Midbrain (tissue), 1 donor: Measurements from ENCODE around the gene KRTAP10-11.

Source experiments
- DNase-seq: peaks from one replicate; lab custom pipeline; 2025; lab: John Stamatoyannopoulos, UW

Gene KRTAP10-11

GRCh38 chr21:44695184-44695583, 49.0 kb downstream of the KRTAP10-11 start:
- DNase-seq = no peak

GRCh38 chr21:44695641-44696040, 49.4 kb downstream of the KRTAP10-11 start:
- no peak for DNase-seq

GRCh38 chr21:44696572-44696971, 50.4 kb downstream of the KRTAP10-11 start:
- DNase-seq = no peak
